ENCODE data around the gene ALDH1L2. TPM values are rescaled to one million over a fixed set of nuclear protein-coding genes. Genes with fewer than 3 reads are reported as not detected.

Gene ALDH1L2
- total RNA-seq, 4 donors from 2014 or later, result 7.2 to 12.2 (median 10.2) TPM

DNA sequence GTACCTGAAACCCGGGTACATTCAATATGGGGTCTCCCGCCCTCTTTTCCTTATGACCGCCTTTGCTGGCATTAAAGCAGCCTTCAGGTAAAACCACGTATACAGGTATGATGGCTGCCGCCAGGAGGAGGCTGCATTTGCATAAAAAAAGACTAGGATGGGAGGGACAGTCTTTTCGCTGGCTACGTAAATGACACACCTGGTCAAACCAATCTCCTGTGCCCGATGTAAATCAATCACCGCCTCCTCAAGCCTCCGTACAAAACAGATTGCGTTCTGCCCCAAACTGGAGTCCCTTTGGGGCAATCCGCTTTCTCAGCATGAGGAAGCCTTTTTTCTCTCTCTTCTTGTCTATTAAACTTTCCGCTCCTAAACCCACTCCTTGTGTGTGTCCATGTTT is 8.1 kb upstream of the ALDH1L2 start:
- Histone ChIP-seq H3K27ac (no peak overlapping the region), H3K4me3 (no peak overlapping the region), H3K4me1 (no peaks in the 10 kb centered on the region), H3K27me3 (peaks cover 0 to 6% of the 10 kb centered on the region in 2 donors), H3K36me3 (no peaks in the 10 kb centered on the region), H3K9me3 (peaks cover 0 to 17% (median 2%) of the 10 kb centered on the region in 4 donors)
- no peak for DNase-seq (ENCODE audit: low spot score in 2 of 2)
- WGBS, 2 donors, result 47 to 54% methylated on average over 13 of the region's 13 CpGs
- TF ChIP-seq POLR2A (IDR thresholded peaks at IDR 0.05) (no peak), EP300 (IDR thresholded peaks at IDR 0.05) (no peak)
- TF ChIP-seq, protein P1, sequence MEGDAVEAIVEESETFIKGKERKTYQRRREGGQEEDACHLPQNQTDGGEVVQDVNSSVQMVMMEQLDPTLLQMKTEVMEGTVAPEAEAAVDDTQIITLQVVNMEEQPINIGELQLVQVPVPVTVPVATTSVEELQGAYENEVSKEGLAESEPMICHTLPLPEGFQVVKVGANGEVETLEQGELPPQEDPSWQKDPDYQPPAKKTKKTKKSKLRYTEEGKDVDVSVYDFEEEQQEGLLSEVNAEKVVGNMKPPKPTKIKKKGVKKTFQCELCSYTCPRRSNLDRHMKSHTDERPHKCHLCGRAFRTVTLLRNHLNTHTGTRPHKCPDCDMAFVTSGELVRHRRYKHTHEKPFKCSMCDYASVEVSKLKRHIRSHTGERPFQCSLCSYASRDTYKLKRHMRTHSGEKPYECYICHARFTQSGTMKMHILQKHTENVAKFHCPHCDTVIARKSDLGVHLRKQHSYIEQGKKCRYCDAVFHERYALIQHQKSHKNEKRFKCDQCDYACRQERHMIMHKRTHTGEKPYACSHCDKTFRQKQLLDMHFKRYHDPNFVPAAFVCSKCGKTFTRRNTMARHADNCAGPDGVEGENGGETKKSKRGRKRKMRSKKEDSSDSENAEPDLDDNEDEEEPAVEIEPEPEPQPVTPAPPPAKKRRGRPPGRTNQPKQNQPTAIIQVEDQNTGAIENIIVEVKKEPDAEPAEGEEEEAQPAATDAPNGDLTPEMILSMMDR (IDR thresholded peaks at IDR 0.05), result no peak

- H3K27ac ChIP-seq, result no peak overlapping the region
- no peaks in the 10 kb centered on the region for H3K36me3 ChIP-seq
- H3K27me3 ChIP-seq, result peaks cover 0 to 6% of the 10 kb centered on the region in 2 donors
- H3K4me1 ChIP-seq, result no peaks in the 10 kb centered on the region
- H3K9me3 ChIP-seq, result peaks cover 0 to 17% (median 2%) of the 10 kb centered on the region in 4 donors
- TF ChIP-seq POLR2A (IDR thresholded peaks at IDR 0.05) (no peak), EP300 (IDR thresholded peaks at IDR 0.05) (no peak)
- TF ChIP-seq, protein P1 (IDR thresholded peaks at IDR 0.05), result no peak
- H3K4me3 ChIP-seq, result no peak overlapping the region
- 52 to 78% methylated on average over 4 of the region's 4 CpGs for WGBS, 2 donors
- no peak for DNase-seq (ENCODE audit: low spot score in 2 of 2)
These were observed 7.4 kb upstream of the ALDH1L2 start for GRCh38 chr12:105091476-105092206.

DNA sequence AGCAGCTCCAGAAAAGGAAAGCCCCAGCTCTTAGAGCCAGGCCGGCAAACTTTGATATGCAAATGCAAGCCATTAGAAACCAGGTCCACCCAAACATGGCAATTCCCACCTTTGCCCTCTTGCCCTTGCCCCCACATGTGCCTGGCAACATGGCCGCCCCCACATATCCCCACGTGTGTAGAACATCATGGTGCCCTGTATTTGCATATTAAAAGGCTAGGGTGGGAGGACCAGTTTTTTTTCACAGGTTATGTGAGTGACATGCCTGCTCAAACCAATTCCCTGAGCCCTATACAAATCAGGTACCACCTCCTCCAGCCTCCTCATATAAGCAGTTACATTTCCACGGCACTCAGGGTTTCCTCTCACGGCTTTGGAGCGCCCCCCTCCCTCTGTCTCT is 6.1 kb upstream of the ALDH1L2 start:
- no peak for DNase-seq (ENCODE audit: low spot score in 2 of 2)
- Histone ChIP-seq H3K4me3 (no peak overlapping the region), H3K36me3 (no peaks in the 10 kb centered on the region), H3K27me3 (peaks cover 0 to 6% of the 10 kb centered on the region in 2 donors), H3K27ac (no peak overlapping the region), H3K9me3 (peaks cover 0 to 9% (median 2%) of the 10 kb centered on the region in 4 donors), H3K4me1 (no peaks in the 10 kb centered on the region)
- TF ChIP-seq, protein P1 (IDR thresholded peaks at IDR 0.05), result no peak
- TF ChIP-seq POLR2A (IDR thresholded peaks at IDR 0.05), result no peak
- WGBS, 2 donors, result 72 to 75% methylated on average over 6 of the region's 6 CpGs

DNA sequence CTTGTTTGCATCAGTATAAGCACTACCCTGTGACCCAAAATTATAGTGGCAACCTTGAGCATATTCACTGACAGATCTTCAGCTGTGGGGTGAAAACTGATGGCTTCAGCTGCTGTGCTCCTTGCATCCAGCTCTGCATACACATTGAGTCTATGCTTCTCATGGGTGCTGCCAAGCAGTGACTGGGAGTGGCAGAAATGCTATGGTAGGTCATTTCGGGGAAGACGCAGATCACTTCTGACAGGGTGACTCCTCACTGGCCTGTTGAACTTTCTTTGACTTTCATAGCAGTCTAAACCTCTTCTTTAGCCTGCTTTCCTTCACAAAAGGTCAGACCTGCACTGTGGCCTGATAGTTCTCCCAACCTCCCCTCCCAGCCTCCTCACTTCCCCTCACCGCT is 5.6 kb upstream of the ALDH1L2 start:
- TF ChIP-seq, protein P1 (IDR thresholded peaks at IDR 0.05), result no peak
- TF ChIP-seq EP300 (IDR thresholded peaks at IDR 0.05) (no peak), POLR2A (IDR thresholded peaks at IDR 0.05) (no peak)
- Histone ChIP-seq H3K4me1 (peaks cover 0 to 1% (median 0%) of the 10 kb centered on the region in 4 donors), H3K9me3 (peaks cover 0 to 4% (median under 1%) of the 10 kb centered on the region in 4 donors), H3K4me3 (no peak overlapping the region), H3K27ac (no peak overlapping the region), H3K27me3 (peaks cover 0 to 6% of the 10 kb centered on the region in 2 donors), H3K36me3 (no peaks in the 10 kb centered on the region)
- WGBS, 2 donors, result 83 to 94% methylated on average over 3 of the region's 3 CpGs
- DNase-seq (ENCODE audit: low spot score in 2 of 2), result no peak

DNA sequence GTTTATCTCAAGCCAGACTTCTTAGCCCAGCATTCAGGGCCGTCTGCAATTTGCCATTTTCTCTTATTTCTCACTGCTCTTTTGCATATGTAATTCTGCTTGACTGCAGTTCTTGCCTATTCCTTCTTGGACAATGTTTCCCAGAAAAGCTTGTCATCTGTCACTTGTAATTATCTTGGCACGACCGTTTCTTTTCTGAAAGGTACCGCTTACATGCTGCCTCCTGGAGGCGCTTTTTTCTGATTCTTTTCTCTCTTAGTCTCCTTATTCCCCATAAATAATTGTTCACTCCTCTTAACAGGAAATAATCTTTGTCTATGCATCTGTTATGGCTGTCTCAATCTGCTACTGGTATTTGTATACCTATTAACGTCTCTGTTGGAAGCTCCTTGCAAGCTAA is 1.2 kb upstream of the ALDH1L2 start:
- H3K4me3 ChIP-seq, result no peak overlapping the region
- no peak overlapping the region for H3K27ac ChIP-seq
- H3K27me3 ChIP-seq, result no peaks in the 10 kb centered on the region
- peaks cover 0 to 15% (median 2%) of the 10 kb centered on the region in 4 donors for H3K4me1 ChIP-seq
- H3K9me3 ChIP-seq, result no peaks in the 10 kb centered on the region
- 80 to 85% methylated on average over 6 of the region's 6 CpGs for WGBS, 2 donors
- TF ChIP-seq EP300 (IDR thresholded peaks at IDR 0.05) (no peak), POLR2A (IDR thresholded peaks at IDR 0.05) (no peak)
- TF ChIP-seq, protein P1 (IDR thresholded peaks at IDR 0.05), result no peak
- H3K36me3 ChIP-seq, result no peaks in the 10 kb centered on the region
- no peak for DNase-seq (ENCODE audit: low spot score in 2 of 2)
